HepG2 (cell line): ENCODE measurements around the gene TIAM2. TPM values are rescaled to one million over a fixed set of nuclear protein-coding genes. Genes with fewer than 3 reads are reported as not detected.
A peak's percentile ranks its signal among the peaks of the same experiment; 100 is the strongest.

Experiments
- BCLAF1 ChIP-seq: fragments of 450-650 bp; IDR thresholded peaks from 2 replicates; pipeline ENCODE4 v1.6.1; 2017; ENCODE audit warnings: mild to moderate bottlenecking
- KMT2B ChIP-seq: IDR thresholded peaks from 2 replicates; pipeline ENCODE4 v1.6.1; 2016; ENCODE audit warnings: missing genetic modification reagents, missing compliant biosample characterization
- MAFF ChIP-seq: IDR thresholded peaks from 2 replicates; pipeline ENCODE4 v1.6.1; 2011; ENCODE audit warnings: low read depth, low read length, improper control_type of control experiment
- MTF2 ChIP-seq: sonication (generic); formaldehyde crosslinking; IDR thresholded peaks from 2 replicates; pipeline ENCODE4 v1.5.0; 2020; ENCODE audit warnings: missing genetic modification reagents, borderline replicate concordance
- NR2F1 ChIP-seq, 2 experiments: fragments of 450-650 bp in 1 of 2; formaldehyde crosslinking in 1 of 2; IDR thresholded peaks; 2 replicates each; pipeline versions ENCODE4 v1.5.0 to v1.6.1; 2016 to 2020; ENCODE audit warnings: mild to moderate bottlenecking in 1 of 2, missing compliant biosample characterization in 1 of 2, missing genetic modification reagents in 1 of 2, moderate library complexity in 1 of 2
- U2AF1 ChIP-seq: fragments of 200-400 bp; formaldehyde crosslinking; optimal IDR thresholded peaks from 2 replicates; pipeline ENCODE3; 2017; ENCODE audit warnings: mild to moderate bottlenecking, low read depth, low read length
- ZBTB10 ChIP-seq: sonication (generic); formaldehyde crosslinking; IDR thresholded peaks from 2 replicates; pipeline ENCODE4 v1.4.0; 2020; ENCODE audit warnings: missing genetic modification reagents, borderline replicate concordance
- ZBTB8A ChIP-seq: sonication (generic); formaldehyde crosslinking; IDR thresholded peaks from 2 replicates; pipeline ENCODE4 v1.4.0; 2020; ENCODE audit warnings: mild to moderate bottlenecking, low read depth, missing genetic modification reagents, borderline replicate concordance
- ZFP82 ChIP-seq: sonication (generic); formaldehyde crosslinking; IDR thresholded peaks from 2 replicates; pipeline ENCODE4 v1.5.1; 2020; ENCODE audit warnings: mild to moderate bottlenecking, missing genetic modification reagents, borderline replicate concordance
- ZFX ChIP-seq: sonication (generic); formaldehyde crosslinking; IDR thresholded peaks from 2 replicates; pipeline ENCODE4 v1.4.0; 2020; ENCODE audit warnings: mild to moderate bottlenecking, low read depth, missing genetic modification reagents, moderate library complexity
- ZNF280D ChIP-seq: sonication (generic); formaldehyde crosslinking; IDR thresholded peaks from 2 replicates; pipeline ENCODE4 v1.5.1; 2020; ENCODE audit warnings: mild to moderate bottlenecking, missing genetic modification reagents
- ZNF510 ChIP-seq: sonication (generic); formaldehyde crosslinking; IDR thresholded peaks from 2 replicates; pipeline ENCODE4 v1.4.0; 2020; ENCODE audit warnings: low read depth, mild to moderate bottlenecking, missing genetic modification reagents
- ZNF512 ChIP-seq: sonication (generic); formaldehyde crosslinking; IDR thresholded peaks from 2 replicates; pipeline ENCODE4 v1.4.0; 2020; ENCODE audit warnings: mild to moderate bottlenecking, missing genetic modification reagents
- ZNF75D ChIP-seq: sonication (generic); formaldehyde crosslinking; IDR thresholded peaks from 2 replicates; pipeline ENCODE4 v1.8.1; 2023; ENCODE audit warnings: missing genetic modification reagents, mild to moderate bottlenecking, borderline replicate concordance
- ZNF777 ChIP-seq: sonication (generic); formaldehyde crosslinking; IDR thresholded peaks from 2 replicates; pipeline ENCODE4 v1.4.0; 2020; ENCODE audit warnings: missing genetic modification reagents
- ZNF784 ChIP-seq: sonication (generic); formaldehyde crosslinking; IDR thresholded peaks from 2 replicates; pipeline ENCODE4 v1.5.1; 2020; ENCODE audit warnings: missing genetic modification reagents, mild to moderate bottlenecking, borderline replicate concordance
- polyA plus RNA-seq, 8 experiments: library from polyadenylated mRNA; depleted of rRNA in 3 of 8; stranded (reverse) in 7 of 8; unstranded in 1 of 8; fragments of >200 nt; fragmentation: Illumina TruSeq in 4 of 8; extraction: Trizol in 4 of 8; gene quantifications; 2 replicates each; pipeline versions ENCODE4 v1.2.1 to v1.2.3, GENCODE V29; 2011 to 2016; ENCODE audit warnings: low read depth in 4 of 8, missing spikeins in 1 of 8, mixed read lengths in 1 of 8; ENCODE audit not compliant: insufficient read depth in 1 of 8
- total RNA-seq, 5 experiments: library from RNA; depleted of rRNA; stranded (reverse); fragments of >200 nt; fragmentation: Illumina TruSeq; extraction: Trizol; gene quantifications; 2 replicates each; pipeline ENCODE4 v1.2.3, GENCODE V29; 2016; ENCODE audit warnings: low read depth in 1 of 5

Gene TIAM2
- total and polyA plus RNA-seq, 2 of the 13 experiments (the other 11 are each of a cell fraction or from before 2014, with no cell fraction given), result 4.1 to 4.5 TPM

GRCh38 chr6:155123520-155123919, 128.4 kb downstream of the TIAM2 start (continued):
- TF ChIP-seq ZNF280D (CRISPR knock-in tag) (no peak), ZNF784 (0 out of 2 replicates have a peak, but pooled peaks have one; percentile 29), BCLAF1 (no peak), U2AF1 (no peak), ZBTB10 (no peak), NR2F1 (CRISPR knock-in tag; IDR thresholded peaks at IDR 0.05) (no peak), MTF2 (CRISPR knock-in tag) (no peak), ZFP82 (no peak), ZFX (CRISPR knock-in tag) (0 out of 2 replicates have a peak, but pooled peaks have one; percentile 38), ZNF777 (CRISPR knock-in tag) (no peak), ZNF512 (CRISPR knock-in tag) (no peak), MAFF (no peak), ZNF510 (CRISPR knock-in tag) (no peak), ZNF75D (no peak), ZBTB8A (CRISPR knock-in tag) (no peak), KMT2B (CRISPR knock-in tag) (no peak)
